RWPE2 (cell line): ENCODE results near the gene PCNT.

Experiments
- ATAC-seq: fragments of 200-7000 bp; cut with Tn5 transposase; 3 replicates; pipeline ENCODE4 v1.9.1; 2021; ENCODE audit warnings: low read depth
- DNase-seq: peaks from one replicate; pipeline ENCODE4 v3.0.0-alpha.2; 2020; ENCODE audit warnings: low spot score
- H3K27ac ChIP-seq: fragments of 450-650 bp; 2 replicates; pipeline ENCODE4 v1.5.1; 2017; ENCODE audit warnings: mild to moderate bottlenecking; ENCODE audit not compliant: poor library complexity, severe bottlenecking
- H3K27me3 ChIP-seq: fragments of 250-450 bp; sonication (Bioruptor Pico); 2 replicates; pipeline ENCODE4 v1.5.1; 2021; ENCODE audit warnings: mild to moderate bottlenecking, moderate library complexity; ENCODE audit not compliant: insufficient read depth, poor library complexity, severe bottlenecking
- H3K36me3 ChIP-seq: fragments of 250-450 bp; sonication (Bioruptor Pico); 2 replicates; pipeline ENCODE4 v1.5.1; 2020; ENCODE audit warnings: low read depth, mild to moderate bottlenecking, moderate library complexity
- H3K4me1 ChIP-seq: fragments of 250-450 bp; sonication (Bioruptor Pico); 2 replicates; pipeline ENCODE4 v1.5.1; 2021; ENCODE audit warnings: mild to moderate bottlenecking, moderate library complexity; ENCODE audit not compliant: insufficient read depth, poor library complexity, severe bottlenecking
- H3K4me3 ChIP-seq: fragments of 250-450 bp; sonication (Bioruptor Pico); 2 replicates; pipeline ENCODE4 v1.5.1; 2021; ENCODE audit warnings: mild to moderate bottlenecking, moderate library complexity; ENCODE audit not compliant: severe bottlenecking
- H3K9me3 ChIP-seq: fragments of 250-450 bp; sonication (Bioruptor Pico); 2 replicates; pipeline ENCODE4 v1.5.1; 2021; ENCODE audit warnings: mild to moderate bottlenecking, moderate library complexity; ENCODE audit not compliant: severe bottlenecking
- CTCF ChIP-seq: fragments of 450-650 bp; IDR thresholded peaks from one replicate; pipeline ENCODE4 v1.5.1; 2017; ENCODE audit warnings: mild to moderate bottlenecking, moderate library complexity; ENCODE audit not compliant: poor library complexity, severe bottlenecking

The PCNT gene

GRCh38 chr21:46437096-46437498, 113.1 kb downstream of the PCNT start:
- H3K4me3 ChIP-seq = no peak overlapping the region
- no peak for ATAC-seq
- no peak for TF ChIP-seq CTCF
- no peaks in the 10 kb centered on the region for H3K4me1 ChIP-seq
- H3K36me3 ChIP-seq = peaks cover 82% of the 10 kb centered on the region
- no peaks in the 10 kb centered on the region for H3K27me3 ChIP-seq
- no peak overlapping the region for H3K27ac ChIP-seq
- H3K9me3 ChIP-seq = no peaks in the 10 kb centered on the region
- DNase-seq = no peak

GRCh38 chr21:46437511-46437910, 113.6 kb downstream of the PCNT start:
- DNase-seq (no peak), ATAC-seq (no peak)
- Histone ChIP-seq H3K36me3 (peaks cover 78% of the 10 kb centered on the region), H3K4me1 (no peaks in the 10 kb centered on the region), H3K4me3 (no peak overlapping the region), H3K27ac (no peak overlapping the region), H3K9me3 (no peaks in the 10 kb centered on the region), H3K27me3 (no peaks in the 10 kb centered on the region)
- no peak for TF ChIP-seq CTCF

DNA sequence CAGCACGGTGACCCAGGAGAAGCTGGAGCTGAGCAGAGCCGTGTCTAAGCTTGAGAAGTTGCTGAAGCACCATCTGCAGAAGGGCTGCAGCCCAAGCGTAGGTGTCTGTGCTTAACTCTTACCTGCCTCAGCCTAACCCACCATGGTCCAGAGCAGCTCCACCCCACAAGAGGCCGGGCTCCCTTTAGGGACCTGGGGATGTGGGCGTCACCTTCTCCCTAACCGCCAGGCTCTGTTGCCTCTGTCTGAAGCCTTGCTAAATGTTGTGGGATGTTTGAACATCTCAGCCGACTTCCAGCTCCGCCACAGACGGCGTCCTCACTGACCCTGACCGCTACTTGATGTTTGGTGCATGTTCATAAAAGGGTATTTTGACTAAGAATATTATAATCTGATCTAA, 114.3 kb downstream of the PCNT start:
- Histone ChIP-seq H3K27me3 (no peaks in the 10 kb centered on the region), H3K4me1 (no peaks in the 10 kb centered on the region), H3K9me3 (no peaks in the 10 kb centered on the region), H3K27ac (no peak overlapping the region), H3K4me3 (no peak overlapping the region), H3K36me3 (peaks cover 70% of the 10 kb centered on the region)
- TF ChIP-seq CTCF = no peak
- DNase-seq (no peak), ATAC-seq (no peak)

- H3K9me3 ChIP-seq = no peaks in the 10 kb centered on the region
- no peak overlapping the region for H3K4me3 ChIP-seq
- TF ChIP-seq CTCF = no peak
- no peaks in the 10 kb centered on the region for H3K27me3 ChIP-seq
- no peak for ATAC-seq
- H3K27ac ChIP-seq = no peak overlapping the region
- DNase-seq = no peak
- peaks cover 58% of the 10 kb centered on the region for H3K36me3 ChIP-seq
- H3K4me1 ChIP-seq = no peaks in the 10 kb centered on the region
Observed at GRCh38 chr21:46439906-46440305, 116.0 kb downstream of the PCNT start.

DNA sequence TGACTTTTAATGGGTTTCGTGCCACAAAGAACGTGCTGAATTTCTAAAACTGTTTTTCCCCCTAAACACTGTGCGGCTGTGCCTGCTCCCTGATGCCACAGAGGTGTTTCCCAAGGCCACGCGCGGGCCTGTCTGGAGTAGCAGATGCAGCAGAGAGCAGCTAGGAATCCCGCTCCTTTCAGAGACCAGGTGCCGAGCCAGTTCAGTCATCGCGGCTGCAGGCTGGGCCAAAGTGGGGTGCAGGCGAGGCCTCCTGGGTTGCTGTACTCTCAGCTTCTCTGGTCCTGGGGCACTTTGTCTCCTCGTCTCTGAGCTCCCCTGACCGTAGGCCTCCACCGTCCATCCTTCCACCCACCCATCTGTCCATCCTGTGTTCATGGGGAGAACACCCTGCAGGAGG, 117.4 kb downstream of the PCNT start:
- Histone ChIP-seq H3K27ac (no peak overlapping the region), H3K4me1 (no peaks in the 10 kb centered on the region), H3K9me3 (no peaks in the 10 kb centered on the region), H3K4me3 (no peak overlapping the region), H3K27me3 (no peaks in the 10 kb centered on the region), H3K36me3 (peaks cover 65% of the 10 kb centered on the region)
- ATAC-seq (no peak), DNase-seq (peak; percentile 20)
- no peak for TF ChIP-seq CTCF
